ENCODE measurements around the gene KIF5A. TPM values are rescaled to one million over a fixed set of nuclear protein-coding genes. Genes with fewer than 3 reads are reported as not detected.

KIF5A gene
- total RNA-seq, 4 donors from 2014 or later, result 2.1 to 3.2 (median 2.4) TPM

GRCh38 chr12:57593187-57593586 is 43.3 kb downstream of the KIF5A start:
- Histone ChIP-seq H3K27me3 (no peaks in the 10 kb centered on the region), H3K36me3 (peaks cover 12 to 44% (median 30%) of the 10 kb centered on the region in 4 donors), H3K9me3 (no peaks in the 10 kb centered on the region), H3K27ac (replicated peaks in 1 of 4) (no peak overlapping the region), H3K4me3 (no peak overlapping the region), H3K4me1 (peaks cover 7 to 34% (median 25%) of the 10 kb centered on the region in 4 donors)
- TF ChIP-seq CTCF (IDR thresholded peaks at IDR 0.05), result no peak
- 89% methylated on average over 4 of the region's 4 CpGs for WGBS
- no peak for DNase-seq (ENCODE audit: extremely low spot score)
- intact Hi-C loops (cut with DNase I), result no loop called here

GRCh38 chr12:57600395-57600794 is 50.6 kb downstream of the KIF5A start:
- H3K36me3 ChIP-seq, result peaks cover 27 to 75% (median 61%) of the 10 kb centered on the region in 4 donors
- no peak for DNase-seq (ENCODE audit: extremely low spot score)
- H3K27ac ChIP-seq (replicated peaks in 1 of 4), result no peak overlapping the region
- no peak overlapping the region for H3K4me3 ChIP-seq
- 63% methylated on average over 2 of the region's 2 CpGs for WGBS
- H3K4me1 ChIP-seq, result peaks cover 14 to 23% (median 18%) of the 10 kb centered on the region in 4 donors
- H3K27me3 ChIP-seq, result no peaks in the 10 kb centered on the region
- no peaks in the 10 kb centered on the region for H3K9me3 ChIP-seq
- intact Hi-C loops (cut with DNase I), result no loop called here
- no peak for TF ChIP-seq POLR2A (IDR thresholded peaks at IDR 0.05; ENCODE audit: low read depth)
- TF ChIP-seq CTCF (IDR thresholded peaks at IDR 0.05), result no peak
- no peak for TF ChIP-seq POLR2AphosphoS5 (IDR thresholded peaks at IDR 0.05)

GRCh38 chr12:57602544-57602943 is 52.7 kb downstream of the KIF5A start:
- H3K4me3 ChIP-seq, result no peak overlapping the region
- DNase-seq (ENCODE audit: extremely low spot score), result no peak
- intact Hi-C loops (cut with DNase I), result no loop called here
- peak overlapping the region; percentile 96 to 99 (median 97) for H3K27ac ChIP-seq (replicated peaks in 1 of 4)
- H3K36me3 ChIP-seq, result peaks cover 26 to 69% (median 51%) of the 10 kb centered on the region in 4 donors
- H3K4me1 ChIP-seq, result peaks cover 18 to 44% (median 33%) of the 10 kb centered on the region in 4 donors
- H3K27me3 ChIP-seq, result no peaks in the 10 kb centered on the region
- TF ChIP-seq EP300 (IDR thresholded peaks at IDR 0.05) (no peak), POLR2A (IDR thresholded peaks at IDR 0.05; ENCODE audit: low read depth) (no peak), POLR2AphosphoS5 (IDR thresholded peaks at IDR 0.05) (no peak), CTCF (IDR thresholded peaks at IDR 0.05) (no peak)
- H3K9me3 ChIP-seq, result no peaks in the 10 kb centered on the region

- no peak for TF ChIP-seq EP300 (IDR thresholded peaks at IDR 0.05)
- TF ChIP-seq POLR2AphosphoS5 (IDR thresholded peaks at IDR 0.05), result no peak
- TF ChIP-seq CTCF (IDR thresholded peaks at IDR 0.05), result no peak
- no peak for TF ChIP-seq POLR2A (IDR thresholded peaks at IDR 0.05; ENCODE audit: low read depth)
- no peaks in the 10 kb centered on the region for H3K27me3 ChIP-seq
- intact Hi-C loops (cut with DNase I), result no loop called here
- peak overlapping the region in 1 of 4 donors; percentile 82 for H3K4me3 ChIP-seq
- DNase-seq (ENCODE audit: extremely low spot score), result no peak
- peaks cover 18 to 50% (median 36%) of the 10 kb centered on the region in 4 donors for H3K4me1 ChIP-seq
- H3K9me3 ChIP-seq, result no peaks in the 10 kb centered on the region
- H3K27ac ChIP-seq (replicated peaks in 1 of 4), result peak overlapping the region; percentile 96 to 99 (median 97)
- H3K36me3 ChIP-seq, result peaks cover 26 to 69% (median 50%) of the 10 kb centered on the region in 4 donors
- 50% methylated on average over 2 of the region's 2 CpGs for WGBS
Observed at GRCh38 chr12:57603324-57603723, 53.5 kb downstream of the KIF5A start.

- no peaks in the 10 kb centered on the region for H3K9me3 ChIP-seq
- intact Hi-C loops (cut with DNase I), result no loop called here
- H3K36me3 ChIP-seq, result peaks cover 22 to 69% (median 48%) of the 10 kb centered on the region in 4 donors
- H3K27ac ChIP-seq (replicated peaks in 1 of 4), result peak overlapping the region; percentile 96 to 99 (median 97)
- peak; percentile 63 to 70 for TF ChIP-seq POLR2AphosphoS5 (IDR thresholded peaks at IDR 0.05)
- no peak for TF ChIP-seq CTCF (IDR thresholded peaks at IDR 0.05)
- TF ChIP-seq EP300 (IDR thresholded peaks at IDR 0.05), result no peak
- H3K4me1 ChIP-seq, result peaks cover 18 to 56% (median 42%) of the 10 kb centered on the region in 4 donors
- peak overlapping the region; percentile 70 to 84 (median 82) for H3K4me3 ChIP-seq
- H3K27me3 ChIP-seq, result no peaks in the 10 kb centered on the region
- DNase-seq (ENCODE audit: extremely low spot score), result no peak
- WGBS, result 21% methylated on average over 6 of the region's 6 CpGs
Observed at GRCh38 chr12:57603815-57604453, 54.1 kb downstream of the KIF5A start.

Data from esophagus muscularis mucosa (tissue), 4 donors.